Measurements from ENCODE around the gene PASK. TPM values are rescaled to one million over a fixed set of nuclear protein-coding genes. Genes with fewer than 3 reads are reported as not detected.

The PASK gene
- total RNA-seq, 1 donor from 2014 or later, result 20.3 TPM

GRCh38 chr2:241157841-241158545 is 8.7 kb upstream of the PASK start:
- Histone ChIP-seq H3K4me2 (no peak overlapping the region), H4K20me1 (ENCODE audit: low read depth) (no peaks in the 10 kb centered on the region), H3K9ac (no peak overlapping the region), H3K4me1 (no peaks in the 10 kb centered on the region), H3K9me3 (ENCODE audit: low read depth) (no peaks in the 10 kb centered on the region), H3K4me3 (no peak overlapping the region), H2AFZ (replicated peaks) (no peak overlapping the region), H3K27me3 (no peaks in the 10 kb centered on the region), H3F3A (ENCODE audit: low read depth) (no peaks in the 10 kb centered on the region), H3K27ac (no peak overlapping the region), H3K36me3 (no peaks in the 10 kb centered on the region), H3K79me2 (ENCODE audit: low read depth) (no peaks in the 10 kb centered on the region)
- peaks cover 11% of the 10 kb centered on the region for H3K4me1 Mint-ChIP-seq
- TF ChIP-seq EZH2 (IDR thresholded peaks at IDR 0.05) (no peak), CTCF (IDR thresholded peaks at IDR 0.05) (no peak), EZH2phosphoT487 (IDR thresholded peaks at IDR 0.05) (no peak)
- H3K36me3 Mint-ChIP-seq, result peaks cover 6% of the 10 kb centered on the region
- no peak overlapping the region for H3K4me3 Mint-ChIP-seq
- H3K27ac Mint-ChIP-seq, result no peak overlapping the region
- H3K9me3 Mint-ChIP-seq, result no peaks in the 10 kb centered on the region
- H3K27me3 Mint-ChIP-seq (ENCODE audit: insufficient read depth, low read depth), result no peaks in the 10 kb centered on the region
- DNase-seq (ENCODE audit: low spot score), result no peak

GRCh38 chr2:241156971-241157441 is 7.7 kb upstream of the PASK start:
- H3K36me3 ChIP-seq, result no peaks in the 10 kb centered on the region
- DNase-seq (ENCODE audit: low spot score), result no peak

GRCh38 chr2:241155936-241156335 is 6.7 kb upstream of the PASK start:
- Histone ChIP-seq H3K4me3 (no peak overlapping the region), H3K36me3 (no peaks in the 10 kb centered on the region), H3K9ac (peak overlapping the region; percentile 39), H3K4me1 (peaks cover 4% of the 10 kb centered on the region), H3K4me2 (no peak overlapping the region), H2AFZ (replicated peaks) (no peak overlapping the region), H3K27me3 (no peaks in the 10 kb centered on the region), H3K27ac (no peak overlapping the region), H4K20me1 (ENCODE audit: low read depth) (no peaks in the 10 kb centered on the region), H3K79me2 (ENCODE audit: low read depth) (peaks cover 9% of the 10 kb centered on the region), H3F3A (ENCODE audit: low read depth) (no peaks in the 10 kb centered on the region), H3K9me3 (ENCODE audit: low read depth) (no peaks in the 10 kb centered on the region)
- H3K27ac Mint-ChIP-seq, result no peak overlapping the region
- DNase-seq (ENCODE audit: low spot score), result no peak
- peaks cover 19% of the 10 kb centered on the region for H3K4me1 Mint-ChIP-seq
- H3K27me3 Mint-ChIP-seq (ENCODE audit: insufficient read depth, low read depth), result no peaks in the 10 kb centered on the region
- no peak overlapping the region for H3K4me3 Mint-ChIP-seq
- no peak for TF ChIP-seq CTCF (IDR thresholded peaks at IDR 0.05)
- TF ChIP-seq EZH2 (IDR thresholded peaks at IDR 0.05), result no peak
- no peak for TF ChIP-seq EZH2phosphoT487 (IDR thresholded peaks at IDR 0.05)
- peaks cover 4% of the 10 kb centered on the region for H3K36me3 Mint-ChIP-seq
- no peaks in the 10 kb centered on the region for H3K9me3 Mint-ChIP-seq

More at GRCh38 chr2:241156971-241157441, 7.7 kb upstream of the PASK start:
- no peaks in the 10 kb centered on the region for H4K20me1 ChIP-seq (ENCODE audit: low read depth)
- H3K27ac ChIP-seq, result no peak overlapping the region
- Mint-ChIP-seq H3K27me3 (ENCODE audit: insufficient read depth, low read depth) (no peaks in the 10 kb centered on the region), H3K9me3 (no peaks in the 10 kb centered on the region), H3K4me1 (peaks cover 11% of the 10 kb centered on the region), H3K27ac (no peak overlapping the region), H3K4me3 (no peak overlapping the region), H3K36me3 (peaks cover 6% of the 10 kb centered on the region)
- H3K9ac ChIP-seq, result no peak overlapping the region
- no peak overlapping the region for H3K4me2 ChIP-seq
- H2AFZ ChIP-seq (replicated peaks), result no peak overlapping the region
- H3K4me3 ChIP-seq, result no peak overlapping the region
- H3K4me1 ChIP-seq, result no peaks in the 10 kb centered on the region
- no peaks in the 10 kb centered on the region for H3F3A ChIP-seq (ENCODE audit: low read depth)
- peaks cover under 1% of the 10 kb centered on the region for H3K79me2 ChIP-seq (ENCODE audit: low read depth)
- no peaks in the 10 kb centered on the region for H3K27me3 ChIP-seq
- no peaks in the 10 kb centered on the region for H3K9me3 ChIP-seq (ENCODE audit: low read depth)
- TF ChIP-seq CTCF (IDR thresholded peaks at IDR 0.05) (no peak), EZH2 (IDR thresholded peaks at IDR 0.05) (no peak), EZH2phosphoT487 (IDR thresholded peaks at IDR 0.05) (no peak)

All from neural progenitor cell (in vitro differentiated cells).